Measurements from ENCODE around the gene KRT7.

- TF ChIP-seq, protein P1, sequence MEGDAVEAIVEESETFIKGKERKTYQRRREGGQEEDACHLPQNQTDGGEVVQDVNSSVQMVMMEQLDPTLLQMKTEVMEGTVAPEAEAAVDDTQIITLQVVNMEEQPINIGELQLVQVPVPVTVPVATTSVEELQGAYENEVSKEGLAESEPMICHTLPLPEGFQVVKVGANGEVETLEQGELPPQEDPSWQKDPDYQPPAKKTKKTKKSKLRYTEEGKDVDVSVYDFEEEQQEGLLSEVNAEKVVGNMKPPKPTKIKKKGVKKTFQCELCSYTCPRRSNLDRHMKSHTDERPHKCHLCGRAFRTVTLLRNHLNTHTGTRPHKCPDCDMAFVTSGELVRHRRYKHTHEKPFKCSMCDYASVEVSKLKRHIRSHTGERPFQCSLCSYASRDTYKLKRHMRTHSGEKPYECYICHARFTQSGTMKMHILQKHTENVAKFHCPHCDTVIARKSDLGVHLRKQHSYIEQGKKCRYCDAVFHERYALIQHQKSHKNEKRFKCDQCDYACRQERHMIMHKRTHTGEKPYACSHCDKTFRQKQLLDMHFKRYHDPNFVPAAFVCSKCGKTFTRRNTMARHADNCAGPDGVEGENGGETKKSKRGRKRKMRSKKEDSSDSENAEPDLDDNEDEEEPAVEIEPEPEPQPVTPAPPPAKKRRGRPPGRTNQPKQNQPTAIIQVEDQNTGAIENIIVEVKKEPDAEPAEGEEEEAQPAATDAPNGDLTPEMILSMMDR (conservative IDR thresholded peaks at IDR 0.05), result no peak
- no peak for TF ChIP-seq EZH2 (IDR thresholded peaks at IDR 0.05; ENCODE audit: low read depth)
Observed at GRCh38 chr12:52211716-52212585, 21.1 kb upstream of the KRT7 start.
